Gastrocnemius medialis (tissue), 4 donors: ENCODE data around the gene GEMIN2. TPM values are rescaled to one million over a fixed set of nuclear protein-coding genes. Genes with fewer than 3 reads are reported as not detected.

Source experiments
- ATAC-seq, 2 donors: fragments of 150-250 bp; one replicate each; pipeline ENCODE4 v1.9.1; 2016
- DNase-seq, 2 donors: peaks; one replicate each; pipeline ENCODE4 v3.0.0-alpha.2; 2019
- H3K27ac ChIP-seq, 4 donors: fragments of 200-600 bp; sonication (generic); 1 replicate in 1 of 4; 2 replicates in 3 of 4; pipeline ENCODE4 v1.5.1; 2016 to 2018; ENCODE audit warnings: mild to moderate bottlenecking in 2 of 4, moderate library complexity in 1 of 4
- H3K27me3 ChIP-seq, 3 donors: fragments of 200-600 bp; sonication (generic) in 2 of 3; 1 replicate in 1 of 3; 2 replicates in 2 of 3; pipeline versions ENCODE4 v1.5.1 to v1.6.0; 2016 to 2019; ENCODE audit warnings: mild to moderate bottlenecking in 1 of 3, moderate library complexity in 1 of 3
- H3K36me3 ChIP-seq, 2 donors: fragments of 200-600 bp; sonication (generic) in 1 of 2; one replicate each; pipeline ENCODE4 v1.5.1; 2017 to 2018
- H3K4me1 ChIP-seq, 2 donors: fragments of 200-600 bp; sonication (generic) in 1 of 2; one replicate each; pipeline ENCODE4 v1.5.1; 2016 to 2017; ENCODE audit warnings: mild to moderate bottlenecking in 2 of 2
- H3K4me3 ChIP-seq, 4 donors: fragments of 200-600 bp; sonication (generic) in 3 of 4; 1 replicate in 1 of 4; 2 replicates in 3 of 4; pipeline ENCODE4 v1.5.1; 2016 to 2019; ENCODE audit warnings: mild to moderate bottlenecking in 2 of 4
- H3K9me3 ChIP-seq, 3 donors: fragments of 200-600 bp; sonication (generic) in 2 of 3; 1 replicate in 1 of 3; 2 replicates in 2 of 3; pipeline ENCODE4 v1.5.1; 2016 to 2019
- CTCF ChIP-seq, 5 experiments: fragments of 450-650 bp in 3 of 5; fragments of 200-600 bp in 2 of 5; sonication (generic) in 2 of 5; IDR thresholded peaks in 4 of 5; conservative IDR thresholded peaks in 1 of 5; 1 replicate in 4 of 5; 2 replicates in 1 of 5; pipeline ENCODE4 v1.5.1; 2016 to 2019; ENCODE audit warnings: antibody characterized with exemption in 5 of 5, mild to moderate bottlenecking in 3 of 5, moderate library complexity in 3 of 5
- POLR2A ChIP-seq, 2 donors: fragments of 450-650 bp; IDR thresholded peaks; one replicate each; pipeline ENCODE4 v1.6.1; 2017; ENCODE audit warnings: antibody characterized with exemption in 2 of 2, mild to moderate bottlenecking in 2 of 2, moderate library complexity in 2 of 2
- in situ Hi-C, 4 donors: fragments of 200-750 bp; cut with MboI; loops; one replicate each; pipeline versions ENCODE4 v1.15.0 to v1.8.0; 2017; ENCODE audit warnings: low sequenced_read_pairs in 4 of 4
- intact Hi-C: fragments of 100-400 bp; cut with DNase I; formaldehyde crosslinking; loops from one replicate; pipeline ENCODE4 v1.15.1; 2023; ENCODE audit warnings: low total_unique reads
- total RNA-seq, 4 donors: library from RNA; depleted of rRNA; stranded (reverse); fragments of >200 nt; gene quantifications; one replicate each; pipeline versions ENCODE4 v1.1.0 to v1.2.3, GENCODE V29; 2016

GEMIN2 gene
- total RNA-seq, 4 donors from 2014 or later: 17.7 to 28.0 (median 22.7) TPM

GRCh38 chr14:39173198-39173597 lies 59.1 kb downstream of the GEMIN2 start:
- no peaks in the 10 kb centered on the region for H3K9me3 ChIP-seq
- peaks cover 30 to 35% of the 10 kb centered on the region in 2 donors for H3K4me1 ChIP-seq
- no peak overlapping the region for H3K27ac ChIP-seq
- no peaks in the 10 kb centered on the region for H3K27me3 ChIP-seq
- in situ Hi-C loops: loop anchor here in 2 of 4 donors (5.0 to 10.0 kb wide), 5 partner anchors 58 to 262 kb away; partner anchors contain the start of genes GEMIN2 (in 2 of the 2) and FBXO33 (in 1 of the 2)
- ATAC-seq: no peak
- intact Hi-C loops: loop anchor here (5.0 kb wide), 2 partner anchors 194 to 1976 kb away; partner anchors contain the start of gene MIPOL1
- DNase-seq: no peak
- TF ChIP-seq POLR2A (IDR thresholded peaks at IDR 0.05) (no peak), CTCF (IDR thresholded peaks at IDR 0.05 in 4 of 5, conservative IDR thresholded peaks at IDR 0.05 in 1 of 5) (no peak)
- H3K4me3 ChIP-seq: no peak overlapping the region
- H3K36me3 ChIP-seq: peaks cover 0 to 17% of the 10 kb centered on the region in 2 donors

GRCh38 chr14:39174560-39175444 lies 60.7 kb downstream of the GEMIN2 start, which contains the start of gene PNN:
Gene PNN, plus strand, starts transcription at chr14:39175254. Its CDS starts 26 bp downstream, at chr14:39175280.
- in situ Hi-C loops: loop anchor here in 2 of 4 donors (5.0 to 10.0 kb wide), 5 partner anchors 60 to 260 kb away; partner anchors contain the start of genes GEMIN2 (in 2 of the 2) and FBXO33 (in 1 of the 2)
- H3K36me3 ChIP-seq: peaks cover 0 to 33% of the 10 kb centered on the region in 2 donors
- H3K4me3 ChIP-seq: peak within 1 kb of the TSS; percentile 71 to 96 (median 88)
- no peaks in the 10 kb centered on the region for H3K9me3 ChIP-seq
- intact Hi-C loops: loop anchor here (1.0 to 5.0 kb wide), 4 partner anchors 92 to 1978 kb away; partner anchors contain the start of gene MIPOL1
- peak; percentile 94 to 97 for ATAC-seq
- H3K27ac ChIP-seq: peak within 1 kb of the TSS; percentile 90 to 95 (median 93)
- H3K27me3 ChIP-seq: no peaks in the 10 kb centered on the region
- no peak for TF ChIP-seq CTCF (IDR thresholded peaks at IDR 0.05 in 4 of 5, conservative IDR thresholded peaks at IDR 0.05 in 1 of 5)
- TF ChIP-seq POLR2A (IDR thresholded peaks at IDR 0.05): peak; percentile 92 to 94
- peak; percentile 98 to 99 for DNase-seq
- H3K4me1 ChIP-seq: peaks cover 18 to 21% of the 10 kb centered on the region in 2 donors

GRCh38 chr14:39175445-39176262 lies 61.5 kb downstream of the GEMIN2 start:
- TF ChIP-seq CTCF (IDR thresholded peaks at IDR 0.05 in 4 of 5, conservative IDR thresholded peaks at IDR 0.05 in 1 of 5): no peak
- TF ChIP-seq POLR2A (IDR thresholded peaks at IDR 0.05): no peak
- intact Hi-C loops (loop anchor here (1.0 kb wide), 2 partner anchors 92 to 256 kb away; no protein-coding TSS in a partner anchor), in situ Hi-C loops (loop anchor here in 2 of 4 donors (10.0 kb wide), 4 partner anchors 61 to 259 kb away; partner anchors contain the start of genes FBXO33 (in 1 of the 2) and GEMIN2 (in 1 of the 2))
- DNase-seq: no peak
- H3K27me3 ChIP-seq: no peaks in the 10 kb centered on the region
- peak overlapping the region; percentile 71 to 96 (median 88) for H3K4me3 ChIP-seq
- peaks cover 18 to 21% of the 10 kb centered on the region in 2 donors for H3K4me1 ChIP-seq
- ATAC-seq: peak; percentile 9 to 11
- peak overlapping the region; percentile 90 to 95 (median 93) for H3K27ac ChIP-seq
- H3K9me3 ChIP-seq: no peaks in the 10 kb centered on the region
- H3K36me3 ChIP-seq: peaks cover 0 to 42% of the 10 kb centered on the region in 2 donors
